DMS79 treated with DMSO at 0.1 percent for 48 hours (cell line): ENCODE results near the gene GSK3A.

Source experiments
- DNase-seq: peaks from one replicate; lab custom pipeline; 2025; lab: John Stamatoyannopoulos, UW

GSK3A gene

DNA sequence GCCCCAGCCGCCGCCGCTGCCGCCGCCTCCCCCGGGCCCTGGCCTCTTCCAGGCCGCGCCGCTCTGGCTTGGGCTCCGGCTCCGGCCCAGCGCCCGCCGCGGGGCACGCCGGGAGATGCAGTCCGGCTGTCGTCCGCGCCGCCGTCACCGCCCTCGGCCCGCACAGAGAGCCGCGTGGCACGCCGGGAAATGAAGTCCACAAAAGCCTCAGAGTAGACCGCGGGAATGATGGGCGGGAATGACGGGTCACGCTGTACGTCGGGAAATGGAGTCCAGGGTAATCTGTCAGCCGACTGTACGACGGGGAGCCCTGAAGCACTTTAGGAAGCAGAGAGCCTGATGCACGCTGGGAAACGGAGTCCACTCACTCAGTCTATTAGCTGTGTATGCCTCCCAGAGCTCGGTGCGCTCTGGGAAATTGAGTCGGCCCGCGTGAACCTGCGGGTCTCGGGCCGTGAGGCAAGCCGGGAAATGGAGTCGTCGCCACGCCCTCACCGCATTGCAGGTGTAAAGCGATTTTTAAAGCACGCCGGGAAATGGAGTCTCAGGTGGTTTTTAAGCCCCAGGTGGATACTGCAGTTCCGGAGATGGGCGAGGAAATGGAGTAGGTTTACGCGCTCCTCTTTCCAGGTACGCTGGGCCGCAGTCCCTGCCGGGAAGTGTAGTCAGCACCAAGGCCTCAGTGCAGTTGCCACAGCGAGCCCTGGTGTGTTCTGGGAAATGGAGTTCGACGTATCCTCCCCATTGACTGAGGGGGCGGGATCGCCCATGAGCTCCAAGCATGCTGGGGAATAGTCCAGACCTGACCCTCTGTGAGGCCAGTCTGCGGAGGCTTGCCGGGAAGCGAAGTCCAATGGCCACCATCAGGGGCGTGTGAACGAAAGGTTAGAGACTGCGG, at the start of gene GSK3A:
GSK3A (minus strand) TSS at position 91 of the 898 bp plus-strand sequence. CDS start 137 bp downstream, outside the sequence.
- peak; percentile 100 for DNase-seq

- no peak for DNase-seq
Measured at GRCh38 chr19:42291435-42291810, 49.0 kb upstream of the GSK3A start.

GRCh38 chr19:42290523-42291434, 48.4 kb upstream of the GSK3A start:
- DNase-seq: no peak

DNA sequence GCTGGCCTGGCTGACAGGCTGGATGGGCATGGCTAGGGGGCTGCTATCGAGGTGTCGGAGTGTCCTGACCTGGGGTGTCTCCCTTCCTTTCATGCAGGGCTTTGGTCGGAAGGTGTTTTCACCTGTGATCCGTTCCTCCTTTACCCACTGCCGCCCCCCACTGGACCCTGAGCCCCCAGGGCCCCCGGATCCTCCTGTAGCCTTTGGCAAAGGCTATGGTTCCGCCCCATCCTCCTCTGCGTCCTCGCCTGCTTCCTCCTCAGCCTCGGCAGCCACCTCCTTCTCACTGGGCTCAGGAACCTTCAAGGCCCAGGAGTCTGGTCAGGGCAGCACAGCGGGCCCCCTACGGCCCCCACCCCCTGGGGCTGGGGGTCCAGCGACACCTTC, 47.7 kb upstream of the GSK3A start:
- no peak for DNase-seq

DNA sequence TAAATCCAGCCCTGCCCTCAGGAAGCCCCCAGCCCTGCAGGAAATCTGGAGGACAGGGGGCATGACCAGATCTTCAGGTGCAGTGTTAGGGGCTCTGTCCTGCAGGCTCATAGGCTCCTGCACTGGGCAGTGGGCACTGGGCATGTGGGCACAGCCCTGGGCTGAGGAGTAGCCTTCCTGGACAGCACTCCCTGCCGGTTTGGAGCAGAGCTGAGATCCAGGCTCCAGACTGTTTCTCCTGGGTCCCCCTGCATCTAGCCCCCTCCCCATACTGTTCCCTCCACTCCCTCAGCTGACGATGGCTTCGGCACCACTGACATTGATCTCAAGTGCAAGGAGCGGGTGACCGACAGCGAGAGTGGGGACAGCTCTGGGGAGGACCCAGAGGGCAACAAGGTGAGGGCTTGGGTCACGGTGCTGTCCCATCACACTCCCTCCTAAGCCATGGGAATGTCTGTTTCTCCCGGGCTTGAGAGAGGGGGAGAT, 47.2 kb upstream of the GSK3A start:
- DNase-seq: no peak

DNA sequence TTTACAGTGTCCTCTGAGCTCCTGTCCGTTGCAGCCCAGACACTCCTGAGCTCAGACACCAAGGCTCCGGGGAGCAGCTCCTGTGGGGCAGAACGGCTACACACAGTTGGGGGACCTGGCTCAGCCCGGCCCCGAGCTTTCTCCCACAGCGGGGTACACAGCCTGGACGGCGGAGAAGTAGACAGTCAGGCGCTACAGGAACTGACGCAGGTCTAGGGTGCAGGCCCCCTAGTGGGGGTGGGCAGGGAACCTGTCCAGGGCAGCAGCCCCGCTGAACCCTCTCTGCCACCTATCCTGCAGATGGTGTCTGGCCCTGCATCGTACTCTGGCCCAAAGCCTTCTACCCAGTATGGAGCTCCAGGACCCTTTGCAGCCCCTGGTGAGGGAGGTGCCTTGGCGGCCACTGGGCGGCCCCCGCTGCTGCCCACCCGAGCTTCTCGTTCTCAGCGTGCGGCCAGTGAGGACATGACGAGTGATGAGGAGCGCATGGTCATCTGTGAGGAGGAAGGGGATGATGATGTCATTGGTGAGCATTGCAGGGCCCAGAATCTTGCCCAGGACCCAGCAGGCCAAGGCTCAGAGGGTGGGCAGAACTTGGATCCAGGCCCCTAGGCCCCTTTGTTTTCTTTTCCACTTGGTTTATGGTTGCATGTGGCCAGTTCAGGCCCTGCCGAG, 46.6 kb upstream of the GSK3A start:
- no peak for DNase-seq

GRCh38 chr19:42288387-42288786, 46.0 kb upstream of the GSK3A start:
- no peak for DNase-seq

- no peak for DNase-seq
Measured at GRCh38 chr19:42287827-42288107, 45.4 kb upstream of the GSK3A start.

DNA sequence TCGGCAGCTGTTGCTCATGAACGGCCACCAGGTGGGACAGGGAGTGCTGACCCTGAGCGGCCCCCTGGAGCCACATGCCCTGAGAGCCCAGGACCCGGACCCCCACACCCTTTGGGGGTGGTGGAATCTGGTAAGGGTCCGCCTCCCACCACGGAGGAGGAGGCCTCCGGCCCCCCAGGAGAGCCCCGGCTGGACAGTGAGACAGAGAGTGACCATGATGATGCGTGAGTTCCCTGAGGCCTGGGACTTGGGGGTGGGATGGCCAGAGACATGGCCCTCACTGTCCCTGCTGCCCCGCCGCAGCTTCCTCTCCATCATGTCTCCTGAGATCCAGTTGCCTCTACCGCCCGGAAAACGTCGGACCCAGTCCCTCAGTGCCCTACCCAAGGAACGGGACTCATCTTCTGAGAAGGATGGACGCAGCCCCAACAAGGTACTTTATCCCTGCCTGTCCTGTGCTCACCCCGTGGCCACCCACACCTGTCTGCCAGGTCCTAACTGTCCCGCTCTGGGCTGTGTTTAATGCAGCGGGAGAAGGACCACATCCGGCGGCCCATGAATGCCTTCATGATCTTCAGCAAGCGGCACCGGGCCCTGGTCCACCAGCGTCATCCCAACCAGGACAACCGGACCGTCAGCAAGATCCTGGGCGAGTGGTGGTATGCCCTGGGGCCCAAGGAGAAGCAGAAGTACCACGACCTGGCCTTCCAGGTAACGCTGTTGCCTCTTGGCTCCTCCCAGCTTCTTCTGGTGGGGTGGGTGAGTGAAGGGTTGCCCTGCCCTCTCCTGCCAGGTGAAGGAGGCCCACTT, 44.8 kb upstream of the GSK3A start:
- DNase-seq: no peak

- DNase-seq: peak; percentile 46
Measured at GRCh38 chr19:42286349-42287016, 44.1 kb upstream of the GSK3A start.

DNA sequence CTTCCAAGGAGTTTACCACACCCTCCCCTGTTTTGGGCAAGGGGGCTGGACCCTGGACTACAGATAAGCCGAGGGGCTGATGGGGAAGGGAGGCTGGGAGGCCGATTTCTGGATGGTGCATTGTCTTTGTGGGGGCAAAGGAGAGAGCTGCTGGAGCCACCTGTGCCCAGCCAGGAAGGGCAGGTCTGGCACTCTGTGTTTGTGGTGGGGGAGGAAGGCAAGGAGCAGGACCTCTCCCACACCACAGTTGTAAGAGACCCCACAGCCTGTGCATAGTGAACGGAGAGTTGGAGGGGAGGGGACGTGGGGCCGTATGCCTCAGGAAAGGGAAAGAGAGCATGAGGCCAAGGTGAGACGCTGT, 43.6 kb upstream of the GSK3A start:
- no peak for DNase-seq

DNA sequence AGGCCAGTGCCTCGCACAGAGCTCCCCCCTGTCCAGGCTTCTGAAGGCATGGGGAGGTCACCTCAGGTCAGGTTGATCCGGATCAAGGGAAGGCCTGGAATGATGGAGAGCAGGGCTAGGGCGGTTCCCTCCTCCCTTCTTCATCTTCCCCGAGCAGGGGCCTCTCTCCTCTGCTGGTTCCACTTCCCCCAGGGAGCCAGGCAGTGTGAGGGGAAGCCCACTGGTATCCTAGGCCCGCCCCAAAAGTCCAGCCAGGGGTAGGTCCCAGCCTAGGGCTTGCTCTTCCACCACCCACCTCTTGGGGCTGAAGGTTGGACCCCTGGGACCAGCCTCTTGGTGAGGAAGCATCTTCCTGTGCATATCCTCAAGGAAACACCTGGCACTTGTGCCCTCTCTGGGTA, 43.1 kb upstream of the GSK3A start:
- DNase-seq: no peak

GRCh38 chr19:42284591-42285341, 42.4 kb upstream of the GSK3A start:
- DNase-seq: peak; percentile 62

DNA sequence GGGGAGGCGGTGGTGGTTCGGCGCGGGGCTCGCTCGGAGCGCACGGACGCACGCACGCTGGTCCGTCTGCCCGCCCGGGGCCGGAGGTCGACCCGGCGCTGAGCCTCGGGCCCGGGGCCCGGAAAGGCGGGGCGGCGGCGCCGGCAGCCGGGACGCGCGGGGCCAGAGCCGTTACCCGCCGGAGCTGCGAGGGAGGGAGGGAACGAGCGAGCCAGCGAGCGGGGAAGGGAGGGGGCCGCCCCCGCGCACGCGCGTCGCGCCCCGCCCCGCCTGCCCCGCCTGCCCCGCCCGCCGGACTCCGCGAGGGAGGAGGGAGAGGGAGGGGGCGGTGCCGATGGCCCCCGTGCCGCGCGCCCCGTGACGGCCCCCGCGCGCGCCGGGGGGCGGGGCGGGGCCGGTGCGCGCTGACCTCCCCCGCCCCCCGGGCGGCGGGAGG, 41.7 kb upstream of the GSK3A start:
- DNase-seq: peak; percentile 68

DNA sequence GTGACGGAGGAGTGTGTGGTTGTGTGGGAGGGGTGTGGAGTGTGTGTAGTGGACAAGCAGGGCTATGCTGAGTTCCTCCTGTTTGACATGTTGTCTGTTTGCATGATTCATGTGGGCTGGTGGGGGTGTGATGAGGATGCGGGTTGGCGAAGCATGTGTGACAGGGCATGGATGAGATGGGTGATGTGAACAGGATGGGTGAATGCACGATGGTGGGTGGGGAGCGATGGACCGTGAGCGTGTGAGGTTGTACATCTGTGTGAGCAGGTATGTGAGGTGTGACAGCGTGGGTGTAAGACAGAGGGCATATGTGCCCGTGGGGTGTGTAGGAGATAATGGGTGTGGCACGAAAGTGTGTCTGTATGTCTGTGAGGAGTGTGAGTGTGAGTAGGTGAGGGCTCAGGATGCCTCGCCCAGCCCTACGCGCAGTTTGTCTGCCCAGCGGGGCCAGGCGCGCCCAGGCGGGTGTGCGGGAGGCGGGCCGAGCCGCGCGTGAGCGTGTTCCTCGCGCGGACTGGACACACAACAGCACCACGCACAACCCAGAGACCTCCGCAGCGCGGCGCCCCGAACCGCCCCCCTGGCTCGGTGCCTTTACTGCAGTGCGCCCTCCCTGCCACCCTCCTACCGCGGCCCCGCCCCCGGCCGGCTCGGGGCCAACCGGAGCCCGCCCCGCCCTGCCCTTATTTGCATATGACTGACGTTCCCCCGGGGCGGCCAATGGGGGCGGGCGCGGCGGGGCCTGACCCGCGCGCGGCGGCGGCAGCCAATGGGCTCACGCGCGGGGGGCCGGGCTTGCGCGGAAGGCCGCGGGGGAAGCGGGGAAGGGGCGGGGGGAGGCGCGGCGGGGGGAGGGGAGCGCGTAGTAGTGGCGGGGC, 41.0 kb upstream of the GSK3A start:
- DNase-seq: peak; percentile 84

- no peak for DNase-seq
Measured at GRCh38 chr19:42282819-42283187, 40.4 kb upstream of the GSK3A start.

DNA sequence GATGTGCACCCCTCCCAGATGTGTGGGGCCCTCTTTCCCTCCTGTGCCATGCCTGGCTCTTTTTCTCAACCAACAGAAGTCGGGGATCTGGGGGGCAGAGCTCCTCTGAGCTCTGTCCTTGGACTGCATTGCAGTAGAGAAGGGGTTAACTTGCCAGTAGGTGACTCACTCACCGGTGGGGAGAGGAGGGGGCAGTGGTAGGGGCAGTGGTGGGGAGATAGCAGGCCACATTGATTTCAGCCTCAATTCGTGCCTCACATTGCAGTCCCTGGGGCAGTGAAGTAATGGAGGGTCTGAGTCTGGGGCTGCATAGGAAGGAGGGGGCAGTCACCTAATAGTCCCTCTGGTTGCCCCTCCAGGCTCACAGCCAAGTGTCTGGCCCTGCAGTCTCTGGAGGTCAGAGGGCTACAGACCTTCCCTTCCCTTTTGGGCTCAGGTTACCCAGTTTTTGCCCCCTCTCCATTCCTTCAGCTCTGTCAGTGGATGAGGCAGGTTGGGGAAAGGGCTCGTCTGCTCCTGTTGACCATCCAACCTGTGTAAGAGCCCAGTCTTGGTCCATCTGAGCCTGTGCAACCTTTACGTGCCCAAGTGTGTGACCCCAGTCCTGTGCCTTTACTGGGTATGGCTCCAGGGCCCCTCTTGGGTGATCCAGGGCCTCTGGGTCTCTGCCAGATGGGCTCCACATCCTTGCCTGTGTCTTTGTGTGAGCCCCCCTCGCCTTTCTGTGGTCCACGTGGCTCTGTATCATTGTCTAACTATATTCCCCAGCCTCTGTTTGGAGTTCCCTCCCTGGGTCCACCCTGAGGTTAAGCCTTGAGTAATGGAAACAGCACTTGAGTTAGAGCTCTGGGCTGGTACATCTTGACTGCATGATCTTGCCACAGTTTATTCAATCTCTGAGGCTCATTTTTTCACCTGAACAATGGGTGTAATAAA, 39.7 kb upstream of the GSK3A start:
- peak; percentile 16 for DNase-seq

- peak; percentile 21 for DNase-seq
Measured at GRCh38 chr19:42281146-42281826, 38.9 kb upstream of the GSK3A start.
